ENCODE data around the gene PDLIM1. TPM values are rescaled to one million over a fixed set of nuclear protein-coding genes. Genes with fewer than 3 reads are reported as not detected.

The PDLIM1 gene
- total and polyA plus RNA-seq, 2 of the 8 experiments (the other 6 are each of a cell fraction or from before 2014, with no cell fraction given) = 169 to 245 TPM

GRCh38 chr10:95248989-95249388 lies 41.8 kb downstream of the PDLIM1 start:
- Histone ChIP-seq H3K4me1 (replicated peaks in 1 of 4; ENCODE audit: control insufficient read depth in 3 of 4, insufficient read depth in 4 of 4, low read length in 3 of 4) (peaks cover 0 to 11% (median 2%) of the 10 kb centered on the region in 4 experiments; a peak in 4 of 7 replicates), H3K9ac (replicated peaks in 1 of 4; ENCODE audit: extremely low read depth in 1 of 4, low read depth in 3 of 4, low read length in 3 of 4) (no peak overlapping the region), H3K18ac (ENCODE audit: extremely low read depth, low read length) (no peak overlapping the region), H4K5ac (ENCODE audit: insufficient read length, low read depth, low read length) (no peak overlapping the region), H3K14ac (ENCODE audit: insufficient read length) (no peak overlapping the region), H4K91ac (replicated peaks; ENCODE audit: insufficient read length, low read length) (peak overlapping the region; percentile 12), H2BK12ac (ENCODE audit: low read depth, low read length) (no peak overlapping the region; the same call in 1 of the 2 replicates), H2BK120ac (replicated peaks; ENCODE audit: low read depth, low read length) (no peak overlapping the region), H2BK5ac (ENCODE audit: low read depth, low read length) (peak overlapping the region; percentile 71), H3K79me2 (ENCODE audit: control insufficient read depth in 1 of 2, insufficient read depth in 2 of 2, low read length in 2 of 2) (peaks cover 0 to 29% of the 10 kb centered on the region in 2 experiments; a peak in 2 of 4 replicates), H3K27ac (ENCODE audit: low read depth, low read length) (no peak overlapping the region), H3K4me2 (ENCODE audit: insufficient read depth in 1 of 2, low read depth in 2 of 2, low read length in 2 of 2) (no peak overlapping the region), H3K9me3 (ENCODE audit: insufficient read depth in 2 of 2, low read depth in 1 of 2, low read length in 1 of 2) (no peaks in the 10 kb centered on the region), H3K56ac (replicated peaks; ENCODE audit: insufficient read length, low read depth, low read length) (no peak overlapping the region), H4K20me1 (replicated peaks in 1 of 2; ENCODE audit: control insufficient read depth in 1 of 2, insufficient read depth in 2 of 2, low read length in 2 of 2) (no peaks in the 10 kb centered on the region), H2AK5ac (ENCODE audit: low read depth, low read length) (0 out of 2 replicates have a peak overlapping the region, but pooled peaks have one; percentile 33), H3K23me2 (ENCODE audit: low read depth, low read length) (no peaks in the 10 kb centered on the region), H3K36me3 (ENCODE audit: control insufficient read depth in 2 of 4, insufficient read depth in 4 of 4, low read length in 3 of 4) (peaks cover 5 to 25% (median 17%) of the 10 kb centered on the region in 4 experiments), H3K79me1 (ENCODE audit: low read depth, low read length) (peaks cover 4% of the 10 kb centered on the region; the same call in 1 of the 2 replicates), H4K8ac (ENCODE audit: extremely low read depth, insufficient read depth, low read length) (no peak overlapping the region), H3K4me3 (ENCODE audit: extremely low read depth in 1 of 4, insufficient read depth in 2 of 4, low read depth in 3 of 4, low read length in 4 of 4) (no peak overlapping the region), H2BK15ac (ENCODE audit: low read length) (0 out of 2 replicates have a peak overlapping the region, but pooled peaks have one; percentile 6), H2AFZ (ENCODE audit: low read length) (no peak overlapping the region), H3K23ac (ENCODE audit: insufficient read length) (no peak overlapping the region), H2BK20ac (ENCODE audit: low read length) (no peak overlapping the region), H3K4ac (replicated peaks; ENCODE audit: insufficient read length, low read depth, low read length) (no peak overlapping the region), H3K27me3 (replicated peaks in 1 of 4; ENCODE audit: control insufficient read depth in 3 of 4, extremely low read depth in 1 of 4, insufficient read depth in 3 of 4, low read length in 3 of 4) (no peaks in the 10 kb centered on the region)
- POLR2A ChIA-PET (ENCODE audit: partially characterized antibody) = no interaction called here
- DNase-seq (ENCODE audit: low read depth in 1 of 2, low spot score in 2 of 2) (peak in 1 of 2 experiments; percentile 38), FAIRE-seq (no peak)
- CTCF ChIA-PET (ENCODE audit: partially characterized antibody) = interaction anchor here (0.8 to 1.5 kb wide), 11 partner anchors 9 to 126 kb away, joined by 3 to 5 read pairs (median 3); no protein-coding TSS in a partner anchor
- 87% methylated on average over 3 of the region's 3 CpGs; no CpG with 5 or more reads in 1 of the 2 experiments for WGBS, 2 experiments (ENCODE audit: extremely low coverage in 1 of 2, insufficient coverage in 1 of 2, insufficient read length in 1 of 2, insufficient replicate concordance in 2 of 2, low coverage in 1 of 2, low lambda C conversion rate in 2 of 2, missing lambda C conversion rate in 1 of 2)
- no peak for TF ChIP-seq CBX8 (IDR thresholded peaks at IDR 0.05; ENCODE audit: borderline replicate concordance, low read depth, low read length)

Data from H1 (cell line).